Spleen (tissue), 11 donors: ENCODE data around the gene RAB40B. TPM values are rescaled to one million over a fixed set of nuclear protein-coding genes. Genes with fewer than 3 reads are reported as not detected.

Experiments used
- DNase-seq: peaks from one replicate; pipeline ENCODE4 v3.0.0-alpha.2; 2020
- H3K27ac ChIP-seq, 8 donors: fragments of 200-600 bp; sonication (generic) in 7 of 8; 1 replicate in 4 of 8; 2 replicates in 4 of 8; pipeline versions ENCODE4 v1.5.0 to v1.8.0; 2016 to 2021; ENCODE audit warnings: inconsistent platforms in 4 of 8, mild to moderate bottlenecking in 4 of 8, moderate library complexity in 1 of 8
- H3K27me3 ChIP-seq, 7 donors: fragments of 200-600 bp; sonication (generic) in 6 of 7; replicated peaks in 1 of 7; 1 replicate in 4 of 7; 2 replicates in 3 of 7; pipeline versions ENCODE4 v1.5.0 to v1.8.0; 2016 to 2021; ENCODE audit warnings: inconsistent platforms in 3 of 7, mild to moderate bottlenecking in 1 of 7
- H3K36me3 ChIP-seq, 6 donors: fragments of 200-600 bp; sonication (generic) in 5 of 6; 1 replicate in 4 of 6; 2 replicates in 2 of 6; pipeline versions ENCODE4 v1.5.0 to v1.8.0; 2016 to 2021; ENCODE audit warnings: inconsistent platforms in 2 of 6
- H3K4me1 ChIP-seq, 6 donors: fragments of 200-600 bp; sonication (generic) in 5 of 6; 1 replicate in 3 of 6; 2 replicates in 3 of 6; pipeline versions ENCODE4 v1.5.0 to v1.8.0; 2016 to 2021; ENCODE audit warnings: inconsistent platforms in 3 of 6
- H3K4me3 ChIP-seq, 8 donors: fragments of 200-600 bp; sonication (generic) in 7 of 8; 1 replicate in 4 of 8; 2 replicates in 4 of 8; pipeline versions ENCODE4 v1.5.0 to v1.8.0; 2016 to 2021; ENCODE audit warnings: inconsistent platforms in 4 of 8, mild to moderate bottlenecking in 4 of 8, moderate library complexity in 2 of 8
- H3K9me3 ChIP-seq, 8 donors: fragments of 200-600 bp; sonication (generic) in 7 of 8; 1 replicate in 4 of 8; 2 replicates in 4 of 8; pipeline versions ENCODE4 v1.5.0 to v1.8.0; 2016 to 2021; ENCODE audit warnings: inconsistent platforms in 4 of 8
- POLR2A ChIP-seq, 3 donors: fragments of 450-650 bp; IDR thresholded peaks; one replicate each; pipeline ENCODE4 v1.5.1; 2017; ENCODE audit warnings: antibody characterized with exemption in 3 of 3, mild to moderate bottlenecking in 1 of 3
- POLR2AphosphoS5 ChIP-seq, 3 donors: sonication (generic); formaldehyde crosslinking; IDR thresholded peaks; one replicate each; pipeline ENCODE4 v1.5.1; 2017; ENCODE audit warnings: antibody characterized with exemption in 3 of 3
- WGBS, 5 donors: extraction: QIAGEN DNeasy Blood & Tissue Kit in 3 of 5; methylation state at CpG; one replicate each; pipeline versions ENCODE4 v1.1.5 to v1.1.7; 2013 to 2018; 5-methylcytosine and 5-hydroxymethylcytosine counted together
- intact Hi-C: fragments of 100-400 bp; cut with DNase I; formaldehyde crosslinking; loops from one replicate; pipeline ENCODE4 v1.15.0; 2023; ENCODE audit warnings: low total_unique reads
- polyA plus RNA-seq, 3 donors: library from polyadenylated mRNA; stranded (reverse); fragments of 200-250 nt; gene quantifications; one replicate each; pipeline ENCODE4 v1.2.1, GENCODE V29; 2013
- total RNA-seq, 7 donors: library from RNA; depleted of rRNA in 3 of 7; stranded (reverse); fragments of >200 nt in 3 of 7; fragmentation: NEBNext Ultra II Directional in 4 of 7; extraction: Animal tissue kit (Norgen Biotek cat#: 25700) in 4 of 7; gene quantifications; one replicate each; pipeline versions ENCODE4 v1.1.0 to v1.2.1, GENCODE V29; 2016 to 2021
- TF ChIP-seq, protein P1 (sequence below), 11 experiments: fragments of 200-600 bp in 7 of 11; fragments of 450-650 bp in 4 of 11; sonication (generic) in 4 of 11; IDR thresholded peaks in 8 of 11; conservative IDR thresholded peaks in 3 of 11; 1 replicate in 7 of 11; 2 replicates in 4 of 11; pipeline versions ENCODE4 v1.4.0 to v1.8.0; 2016 to 2021; ENCODE audit warnings: antibody characterized with exemption in 11 of 11, inconsistent platforms in 4 of 11, mild to moderate bottlenecking in 1 of 11
- donor health status: healthy with polysubstance abuse.
- donor health status: DM: no; HTN: no; CAD: no; lungs with moderate emphysema.
- donor health status: DM: no; HTN: no; CAD: no.
- donor health status: Bipolar disorder and iron deficiency.
- donor health status: healthy.
- donor health status: DM: no; HTN: no; CAD: no.
- donor health status: DM: yes; HTN: yes; CAD: no.

Gene RAB40B
- total and polyA plus RNA-seq, 10 donors, result 4.1 to 13.6 (median 6.9) TPM

GRCh38 chr17:82661717-82662683, 36.5 kb downstream of the RAB40B start:
- WGBS, 5 donors, result 84 to 90% (median 87%) methylated on average over 18 to 31 of the region's 31 CpGs
- no peak for TF ChIP-seq POLR2AphosphoS5 (IDR thresholded peaks at IDR 0.05)
- no peak for TF ChIP-seq POLR2A (IDR thresholded peaks at IDR 0.05)
- TF ChIP-seq, protein P1, sequence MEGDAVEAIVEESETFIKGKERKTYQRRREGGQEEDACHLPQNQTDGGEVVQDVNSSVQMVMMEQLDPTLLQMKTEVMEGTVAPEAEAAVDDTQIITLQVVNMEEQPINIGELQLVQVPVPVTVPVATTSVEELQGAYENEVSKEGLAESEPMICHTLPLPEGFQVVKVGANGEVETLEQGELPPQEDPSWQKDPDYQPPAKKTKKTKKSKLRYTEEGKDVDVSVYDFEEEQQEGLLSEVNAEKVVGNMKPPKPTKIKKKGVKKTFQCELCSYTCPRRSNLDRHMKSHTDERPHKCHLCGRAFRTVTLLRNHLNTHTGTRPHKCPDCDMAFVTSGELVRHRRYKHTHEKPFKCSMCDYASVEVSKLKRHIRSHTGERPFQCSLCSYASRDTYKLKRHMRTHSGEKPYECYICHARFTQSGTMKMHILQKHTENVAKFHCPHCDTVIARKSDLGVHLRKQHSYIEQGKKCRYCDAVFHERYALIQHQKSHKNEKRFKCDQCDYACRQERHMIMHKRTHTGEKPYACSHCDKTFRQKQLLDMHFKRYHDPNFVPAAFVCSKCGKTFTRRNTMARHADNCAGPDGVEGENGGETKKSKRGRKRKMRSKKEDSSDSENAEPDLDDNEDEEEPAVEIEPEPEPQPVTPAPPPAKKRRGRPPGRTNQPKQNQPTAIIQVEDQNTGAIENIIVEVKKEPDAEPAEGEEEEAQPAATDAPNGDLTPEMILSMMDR (IDR thresholded peaks at IDR 0.05 in 8 of 11, conservative IDR thresholded peaks at IDR 0.05 in 3 of 11), result no peak
- H3K27ac ChIP-seq, result no peak overlapping the region
- no peaks in the 10 kb centered on the region for H3K9me3 ChIP-seq
- no peak overlapping the region for H3K4me3 ChIP-seq
- no peaks in the 10 kb centered on the region for H3K27me3 ChIP-seq
- no peaks in the 10 kb centered on the region for H3K4me1 ChIP-seq
- intact Hi-C loops, result no loop called here
- DNase-seq, result peak; percentile 48
- H3K36me3 ChIP-seq, result peaks cover 0 to 26% (median 0%) of the 10 kb centered on the region in 6 donors

- Histone ChIP-seq H3K4me1 (peaks cover 0 to 9% (median 4%) of the 10 kb centered on the region in 6 donors), H3K27me3 (no peaks in the 10 kb centered on the region), H3K36me3 (peaks cover 0 to 31% (median 0%) of the 10 kb centered on the region in 6 donors), H3K4me3 (no peak overlapping the region), H3K9me3 (no peaks in the 10 kb centered on the region), H3K27ac (no peak overlapping the region)
- WGBS, 5 donors, result 88 to 98% (median 93%) methylated on average over 14 to 15 of the region's 15 CpGs
- no peak for DNase-seq
- TF ChIP-seq POLR2A (IDR thresholded peaks at IDR 0.05), result no peak
- TF ChIP-seq, protein P1 (IDR thresholded peaks at IDR 0.05 in 8 of 11, conservative IDR thresholded peaks at IDR 0.05 in 3 of 11), result no peak
- TF ChIP-seq POLR2AphosphoS5 (IDR thresholded peaks at IDR 0.05), result no peak
- intact Hi-C loops, result loop anchor here (10.0 kb wide), 1 partner anchor 95 kb away; the partner anchor contains the start of gene TBCD
These were observed 38.6 kb downstream of the RAB40B start for GRCh38 chr17:82659886-82660285.

GRCh38 chr17:82658796-82659452, 39.6 kb downstream of the RAB40B start:
- 91 to 94% (median 94%) methylated on average over 29 to 36 of the region's 36 CpGs for WGBS, 5 donors
- Histone ChIP-seq H3K4me1 (peaks cover 0 to 16% (median 6%) of the 10 kb centered on the region in 6 donors), H3K27ac (no peak overlapping the region), H3K4me3 (no peak overlapping the region), H3K27me3 (no peaks in the 10 kb centered on the region), H3K36me3 (peaks cover 0 to 31% (median 0%) of the 10 kb centered on the region in 6 donors), H3K9me3 (no peaks in the 10 kb centered on the region)
- intact Hi-C loops, result loop anchor here (10.0 kb wide), 1 partner anchor 96 kb away; the partner anchor contains the start of gene TBCD
- no peak for DNase-seq
- TF ChIP-seq, protein P1 (IDR thresholded peaks at IDR 0.05 in 8 of 11, conservative IDR thresholded peaks at IDR 0.05 in 3 of 11), result no peak
- TF ChIP-seq POLR2A (IDR thresholded peaks at IDR 0.05) (no peak), POLR2AphosphoS5 (IDR thresholded peaks at IDR 0.05) (no peak)
